OCI-LY7 (cell line): ENCODE measurements around the gene CDCA5.

Experiments
- EZH2phosphoT487 ChIP-seq: fragments of 200-600 bp; sonication (generic); IDR thresholded peaks from 2 replicates; pipeline ENCODE4 v1.6.1; 2018; ENCODE audit warnings: low read depth, borderline replicate concordance, mild to moderate bottlenecking, mixed run types, antibody characterized with exemption, low read length, moderate library complexity, mixed read lengths
- TF ChIP-seq, protein P1 (sequence below): fragments of 200-600 bp; sonication (generic); conservative IDR thresholded peaks from 2 replicates; pipeline ENCODE4 v1.5.1; 2014; ENCODE audit warnings: mild to moderate bottlenecking, antibody characterized with exemption, low read length, moderate library complexity, mixed read lengths

DNA sequence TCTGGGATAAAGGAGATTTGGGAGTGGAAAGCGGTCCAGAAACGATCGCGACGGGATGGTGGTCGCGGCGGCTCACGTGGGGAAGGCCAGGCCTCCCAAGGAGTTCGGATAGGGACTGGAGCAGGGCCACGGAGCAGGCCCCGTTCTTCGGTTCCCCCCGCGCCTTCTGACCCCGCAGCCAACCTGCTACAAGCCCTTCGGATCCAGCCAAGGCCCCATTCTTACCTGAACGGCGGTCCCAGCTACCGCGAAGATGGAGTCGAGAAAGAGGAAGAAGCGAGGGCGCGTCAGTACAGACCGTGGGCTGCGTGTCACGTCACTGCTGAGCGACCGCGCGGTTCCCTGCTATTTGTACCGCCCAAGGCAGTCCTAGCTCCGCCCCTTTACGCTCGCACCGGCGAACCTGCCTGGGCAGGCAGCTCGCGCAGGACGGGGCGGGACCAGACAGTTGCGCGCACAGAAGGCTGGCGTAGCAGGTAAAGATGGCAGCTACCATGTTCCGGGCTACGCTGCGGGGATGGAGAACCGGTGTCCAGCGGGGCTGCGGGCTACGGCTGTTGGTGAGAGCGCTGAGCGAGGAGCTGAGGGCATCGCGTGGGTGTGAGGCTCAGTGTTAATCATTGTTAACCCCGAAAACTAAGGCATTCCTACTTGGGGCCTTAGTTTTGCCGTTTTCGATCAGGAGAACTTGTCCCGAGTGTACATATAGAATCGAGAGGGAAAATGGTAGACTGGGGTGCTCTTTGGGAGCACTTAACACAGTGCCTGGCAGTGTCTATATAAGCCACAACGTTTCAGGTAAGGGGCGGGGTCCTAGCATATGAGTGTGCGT lies 38.2 kb upstream of the CDCA5 start, which contains the start of the genes FAU and MRPL49:
- TF ChIP-seq, protein P1, sequence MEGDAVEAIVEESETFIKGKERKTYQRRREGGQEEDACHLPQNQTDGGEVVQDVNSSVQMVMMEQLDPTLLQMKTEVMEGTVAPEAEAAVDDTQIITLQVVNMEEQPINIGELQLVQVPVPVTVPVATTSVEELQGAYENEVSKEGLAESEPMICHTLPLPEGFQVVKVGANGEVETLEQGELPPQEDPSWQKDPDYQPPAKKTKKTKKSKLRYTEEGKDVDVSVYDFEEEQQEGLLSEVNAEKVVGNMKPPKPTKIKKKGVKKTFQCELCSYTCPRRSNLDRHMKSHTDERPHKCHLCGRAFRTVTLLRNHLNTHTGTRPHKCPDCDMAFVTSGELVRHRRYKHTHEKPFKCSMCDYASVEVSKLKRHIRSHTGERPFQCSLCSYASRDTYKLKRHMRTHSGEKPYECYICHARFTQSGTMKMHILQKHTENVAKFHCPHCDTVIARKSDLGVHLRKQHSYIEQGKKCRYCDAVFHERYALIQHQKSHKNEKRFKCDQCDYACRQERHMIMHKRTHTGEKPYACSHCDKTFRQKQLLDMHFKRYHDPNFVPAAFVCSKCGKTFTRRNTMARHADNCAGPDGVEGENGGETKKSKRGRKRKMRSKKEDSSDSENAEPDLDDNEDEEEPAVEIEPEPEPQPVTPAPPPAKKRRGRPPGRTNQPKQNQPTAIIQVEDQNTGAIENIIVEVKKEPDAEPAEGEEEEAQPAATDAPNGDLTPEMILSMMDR, result no peak
- TF ChIP-seq EZH2phosphoT487, result no peak
